ENCODE data around the gene DRG2. TPM values are rescaled to one million over a fixed set of nuclear protein-coding genes. Genes with fewer than 3 reads are reported as not detected.

DRG2 gene
- total and polyA plus RNA-seq, 10 of the 15 experiments (the other 5 are each of a cell fraction or from before 2014, with no cell fraction given), result 9.1 to 64.8 (median 45.7) TPM

- ChIA-PET SMC1A (ENCODE audit: uncharacterized antibody, unreplicated experiment) (interaction anchor here (2.0 kb wide), 1 partner anchor 9 kb away, joined by 8 read pairs; no protein-coding TSS in a partner anchor), CTCF (interaction anchor here (1.0 kb wide), 1 partner anchor 12 kb away, joined by 7 read pairs; no protein-coding TSS in a partner anchor), RAD21 (ENCODE audit: unreplicated experiment) (no interaction called here), POLR2A (interaction anchor here (0.6 kb wide), 1 partner anchor 325 kb away, joined by 8 read pairs; no protein-coding TSS in a partner anchor)
- no peak overlapping the region for H3K4me3 ChIP-seq
- no TSS peak for BruUV-seq (replicated peaks)
- no peaks in the 10 kb centered on the region for H3K27me3 ChIP-seq (replicated peaks in 1 of 2; ENCODE audit: control insufficient read depth in 2 of 2, insufficient read depth in 2 of 2, low read length in 1 of 2)
- no peak for FAIRE-seq
- H3K9me3 ChIP-seq (replicated peaks; ENCODE audit: control insufficient read depth, insufficient read depth, low read length), result no peaks in the 10 kb centered on the region
- TF ChIP-seq ZBTB40 (IDR thresholded peaks at IDR 0.05; ENCODE audit: borderline replicate concordance) (no peak), ZBTB33 (IDR thresholded peaks at IDR 0.05) (no peak), SREBF1 (IDR thresholded peaks at IDR 0.05; ENCODE audit: low read length) (no peak), POLR2AphosphoS5 (IDR thresholded peaks at IDR 0.05; ENCODE audit: low read length) (no peak), FOXM1 (IDR thresholded peaks at IDR 0.05; ENCODE audit: low read depth, low read length) (no peak), CHD1 (IDR thresholded peaks at IDR 0.05; ENCODE audit: low read depth, low read length) (no peak), USF1 (IDR thresholded peaks at IDR 0.05; ENCODE audit: borderline replicate concordance, extremely low read length, insufficient read depth, low read depth, low read length) (no peak), MYB (IDR thresholded peaks at IDR 0.05; ENCODE audit: borderline replicate concordance, low read depth, low read length) (no peak), NFIC (IDR thresholded peaks at IDR 0.05; ENCODE audit: low read depth, low read length) (no peak), SP1 (IDR thresholded peaks at IDR 0.05; ENCODE audit: low read depth, low read length) (no peak), ATF3 (IDR thresholded peaks at IDR 0.05; ENCODE audit: borderline replicate concordance, extremely low read depth, low read depth, low read length) (no peak), EED (IDR thresholded peaks at IDR 0.05; ENCODE audit: low read depth) (no peak), IRF4 (IDR thresholded peaks at IDR 0.05; ENCODE audit: low read depth, low read length) (no peak), KAT2A (conservative IDR thresholded peaks at IDR 0.05; ENCODE audit: control insufficient read depth, low read depth, low read length) (no peak), KDM1A (IDR thresholded peaks at IDR 0.05; ENCODE audit: borderline replicate concordance) (no peak), WRNIP1 (IDR thresholded peaks at IDR 0.05; ENCODE audit: borderline replicate concordance, low read depth, low read length) (no peak)
- TF ChIP-seq, protein P1, sequence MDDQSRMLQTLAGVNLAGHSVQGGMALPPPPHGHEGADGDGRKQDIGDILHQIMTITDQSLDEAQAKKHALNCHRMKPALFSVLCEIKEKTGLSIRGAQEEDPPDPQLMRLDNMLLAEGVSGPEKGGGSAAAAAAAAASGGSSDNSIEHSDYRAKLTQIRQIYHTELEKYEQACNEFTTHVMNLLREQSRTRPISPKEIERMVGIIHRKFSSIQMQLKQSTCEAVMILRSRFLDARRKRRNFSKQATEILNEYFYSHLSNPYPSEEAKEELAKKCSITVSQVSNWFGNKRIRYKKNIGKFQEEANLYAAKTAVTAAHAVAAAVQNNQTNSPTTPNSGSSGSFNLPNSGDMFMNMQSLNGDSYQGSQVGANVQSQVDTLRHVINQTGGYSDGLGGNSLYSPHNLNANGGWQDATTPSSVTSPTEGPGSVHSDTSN (IDR thresholded peaks at IDR 0.05; ENCODE audit: insufficient replicate concordance, low read depth, low read length), result no peak
- H3K27ac ChIP-seq (ENCODE audit: control insufficient read depth, insufficient read depth), result no peak overlapping the region
- no peaks in the 10 kb centered on the region for H4K20me1 ChIP-seq (ENCODE audit: control insufficient read depth, insufficient read depth)
- 64% methylated on average over 5 of the region's 5 CpGs for WGBS (ENCODE audit: insufficient coverage, insufficient replicate concordance, low lambda C conversion rate, missing lambda C conversion rate)
- no peak for ATAC-seq
- H3K9ac ChIP-seq (ENCODE audit: control insufficient read depth, insufficient read depth, low read length), result no peak overlapping the region
- H3K36me3 ChIP-seq (ENCODE audit: control insufficient read depth in 2 of 2, insufficient read depth in 2 of 2, low read length in 1 of 2), result peaks cover 0 to 11% of the 10 kb centered on the region in 2 experiments; a peak in 3 of 4 replicates
- intact Hi-C loops (cut with micrococcal nuclease; ENCODE audit: unreplicated experiment) (no loop called here), in situ Hi-C loops (cut with MboI) (no loop called here)
- H3K4me1 ChIP-seq (ENCODE audit: control insufficient read depth, insufficient read depth, low read length), result no peaks in the 10 kb centered on the region
- DNase-seq (ENCODE audit: low read depth, low spot score), result no peak
- H3K79me2 ChIP-seq (ENCODE audit: control insufficient read depth, insufficient read depth, low read length), result no peaks in the 10 kb centered on the region
- no peak overlapping the region for H3K4me2 ChIP-seq (ENCODE audit: control insufficient read depth, insufficient read depth)
- no peak overlapping the region for H2AFZ ChIP-seq (ENCODE audit: control insufficient read depth, low read depth, low read length)
Observed at GRCh38 chr17:18059283-18059682, 28.5 kb upstream of the DRG2 start.
